Activated CD8-positive, alpha-beta T cell treated with anti-CD3 and anti-CD28 coated beads for 36 hours (primary cell): ENCODE data around the gene CDK5RAP1. TPM values are rescaled to one million over a fixed set of nuclear protein-coding genes. Genes with fewer than 3 reads are reported as not detected.

ENCODE experiments used
- ATAC-seq: fragments of 200-7000 bp; cut with Tn5 transposase; one replicate; pipeline ENCODE4 v1.10.0; 2021; ENCODE audit warnings: mild to moderate bottlenecking, moderate library complexity
- CTCF ChIA-PET: fragments of 350-600 bp; sonication (Branson Sonifier 250); formaldehyde crosslinking; loops from one replicate; lab custom pipeline; 2021; ENCODE audit warnings: antibody characterized with exemption; lab: Charles Lee
- POLR2A ChIA-PET: fragments of 350-600 bp; sonication (Branson Sonifier 250); formaldehyde crosslinking; loops from one replicate; lab custom pipeline; 2021; ENCODE audit warnings: antibody characterized with exemption; lab: Charles Lee
- DNase-seq: peaks from one replicate; pipeline ENCODE4 v3.0.0-alpha.2; 2020
- H3K27ac Mint-ChIP-seq: one replicate; pipeline ENCODE4 v1.8.0; 2021; ENCODE audit warnings: mild to moderate bottlenecking, mixed read lengths
- H3K27me3 Mint-ChIP-seq: one replicate; pipeline ENCODE4 v1.8.0; 2021; ENCODE audit warnings: mixed read lengths
- H3K36me3 Mint-ChIP-seq: one replicate; pipeline ENCODE4 v1.8.0; 2021; ENCODE audit warnings: low read depth, mixed read lengths
- H3K4me1 Mint-ChIP-seq: one replicate; pipeline ENCODE4 v1.8.0; 2021; ENCODE audit warnings: low read depth, mixed read lengths
- H3K4me3 Mint-ChIP-seq: one replicate; pipeline ENCODE4 v1.8.0; 2021; ENCODE audit warnings: mild to moderate bottlenecking, moderate library complexity, mixed read lengths
- H3K9me3 Mint-ChIP-seq: one replicate; pipeline ENCODE4 v1.8.0; 2021; ENCODE audit warnings: mixed read lengths
- CTCF ChIP-seq: fragments of 200-600 bp; IDR thresholded peaks from one replicate; pipeline ENCODE4 v1.8.0; 2022; ENCODE audit warnings: antibody characterized with exemption, mild to moderate bottlenecking
- intact Hi-C: fragments of 100-400 bp; cut with micrococcal nuclease; formaldehyde crosslinking; loops from one replicate; pipeline ENCODE4 v1.10.0; 2022
- total RNA-seq, 2 experiments: library from RNA; stranded (reverse); gene quantifications; one replicate each; pipeline ENCODE4 v1.2.3, GENCODE V29; 2021

CDK5RAP1 gene
- total RNA-seq, 2 experiments from 2014 or later = 35.4 to 38.2 TPM

DNA sequence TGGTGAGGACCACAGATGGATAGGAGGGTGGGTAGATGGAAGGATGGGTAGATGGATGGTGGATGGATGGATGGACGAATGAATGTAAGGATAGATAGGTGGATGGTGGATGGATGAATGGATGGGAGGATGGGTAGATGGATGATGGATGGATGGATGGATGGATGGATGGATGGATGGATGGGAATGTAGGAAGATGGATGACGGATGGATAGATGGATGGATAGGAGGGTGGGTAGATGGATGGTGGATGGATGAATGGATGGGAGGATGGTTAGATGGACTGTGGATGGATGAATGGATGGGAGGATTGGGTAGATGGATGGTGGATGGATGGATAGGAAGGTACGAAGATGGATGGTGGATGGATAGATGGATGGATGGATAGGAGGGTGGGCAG, 67.2 kb downstream of the CDK5RAP1 start:
- TF ChIP-seq CTCF = no peak
- Mint-ChIP-seq H3K27me3 (peaks cover 2% of the 10 kb centered on the region), H3K4me3 (no peak overlapping the region), H3K4me1 (no peaks in the 10 kb centered on the region), H3K36me3 (no peaks in the 10 kb centered on the region), H3K9me3 (no peaks in the 10 kb centered on the region), H3K27ac (no peak overlapping the region)
- DNase-seq (no peak), ATAC-seq (no peak)
- intact Hi-C loops = no loop called here
- ChIA-PET POLR2A (no interaction called here), CTCF (no interaction called here)

DNA sequence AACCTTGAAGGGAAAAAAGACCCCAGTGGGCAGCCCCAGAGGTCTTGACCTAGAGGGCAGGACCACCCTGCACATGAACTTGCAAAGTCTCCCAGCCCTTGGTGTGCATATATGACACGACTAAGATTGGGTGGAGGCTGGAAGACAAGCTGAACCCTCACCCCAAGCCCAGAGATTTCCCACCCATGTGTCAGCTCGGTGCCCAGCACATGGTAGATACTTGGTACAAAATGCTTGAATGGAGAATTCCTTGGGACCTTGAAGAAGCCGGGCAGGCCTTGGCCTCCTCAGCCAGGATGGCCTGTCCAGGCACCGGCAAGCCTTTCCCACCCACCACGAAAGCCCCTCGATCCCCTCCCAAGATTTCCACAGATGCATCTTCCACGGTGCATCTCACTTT, 67.7 kb downstream of the CDK5RAP1 start:
- intact Hi-C loops = no loop called here
- no peak for ATAC-seq
- Mint-ChIP-seq H3K27me3 (peaks cover 3% of the 10 kb centered on the region), H3K9me3 (no peaks in the 10 kb centered on the region), H3K27ac (no peak overlapping the region), H3K36me3 (no peaks in the 10 kb centered on the region), H3K4me3 (no peak overlapping the region), H3K4me1 (no peaks in the 10 kb centered on the region)
- ChIA-PET POLR2A (no interaction called here), CTCF (no interaction called here)
- TF ChIP-seq CTCF = no peak
- DNase-seq = no peak

GRCh38 chr20:33332905-33333456, 68.3 kb downstream of the CDK5RAP1 start:
- Mint-ChIP-seq H3K27me3 (peaks cover 4% of the 10 kb centered on the region), H3K36me3 (no peaks in the 10 kb centered on the region), H3K27ac (no peak overlapping the region), H3K9me3 (no peaks in the 10 kb centered on the region), H3K4me3 (no peak overlapping the region), H3K4me1 (no peaks in the 10 kb centered on the region)
- DNase-seq = no peak
- ATAC-seq = no peak
- intact Hi-C loops = no loop called here
- ChIA-PET CTCF (no interaction called here), POLR2A (no interaction called here)
- no peak for TF ChIP-seq CTCF

DNA sequence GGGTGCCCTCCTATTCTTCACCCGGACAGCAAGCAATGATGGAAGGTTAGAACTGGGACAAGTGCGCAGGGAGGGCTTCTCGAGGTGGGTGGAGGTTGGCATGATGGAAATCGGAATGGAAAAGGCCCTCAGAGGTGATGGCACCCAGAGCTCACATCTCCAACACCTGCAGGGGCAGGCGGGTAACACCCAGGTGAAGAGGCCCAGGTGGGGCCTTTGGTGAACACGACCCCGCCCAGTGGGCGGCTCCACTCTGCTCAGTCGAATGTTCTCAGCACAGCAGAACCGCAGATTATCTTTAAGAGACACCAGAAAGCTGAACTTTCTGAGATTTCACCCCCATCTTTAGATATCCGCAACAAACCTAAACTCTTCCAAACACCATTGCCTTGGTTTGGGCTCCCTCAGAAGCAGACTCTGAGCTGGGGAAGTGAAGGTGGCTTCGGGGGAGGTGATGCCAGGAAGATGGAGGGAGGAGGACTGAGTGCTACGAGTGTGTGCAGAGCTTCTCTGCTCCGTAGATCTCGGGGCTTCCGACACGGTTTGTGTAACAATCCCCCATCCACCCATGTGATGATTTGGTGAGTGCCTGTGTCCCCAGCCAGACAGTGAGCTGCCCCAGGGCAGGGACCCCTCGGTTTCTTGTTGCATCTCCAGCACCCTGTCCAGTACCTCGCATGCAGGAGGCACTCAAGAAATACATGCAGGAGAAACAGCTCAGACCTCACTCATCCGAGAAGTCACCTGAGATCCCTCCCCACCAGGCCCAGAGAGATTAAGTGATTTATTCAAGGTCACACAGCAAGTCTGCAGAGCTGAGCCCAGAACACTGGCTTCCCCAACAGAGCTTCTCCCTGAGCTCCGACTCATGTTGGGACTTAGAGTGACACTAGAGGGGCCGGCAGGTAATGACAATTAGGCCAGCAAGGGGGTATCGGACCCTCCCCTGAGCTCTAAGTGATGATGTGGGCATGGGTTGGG, 72.9 kb downstream of the CDK5RAP1 start:
- peaks cover 3% of the 10 kb centered on the region for H3K27me3 Mint-ChIP-seq
- H3K4me3 Mint-ChIP-seq = no peak overlapping the region
- ATAC-seq (no peak), DNase-seq (no peak)
- no peaks in the 10 kb centered on the region for H3K9me3 Mint-ChIP-seq
- intact Hi-C loops = no loop called here
- H3K36me3 Mint-ChIP-seq = no peaks in the 10 kb centered on the region
- TF ChIP-seq CTCF = no peak
- CTCF ChIA-PET = interaction anchor here (0.6 to 1.4 kb wide), 3 partner anchors 17 to 29 kb away, joined by 3 to 4 read pairs (median 3); no protein-coding TSS in a partner anchor
- POLR2A ChIA-PET = no interaction called here
- no peaks in the 10 kb centered on the region for H3K4me1 Mint-ChIP-seq
- no peak overlapping the region for H3K27ac Mint-ChIP-seq

GRCh38 chr20:33325350-33325749, 76.0 kb downstream of the CDK5RAP1 start:
- TF ChIP-seq CTCF = no peak
- Mint-ChIP-seq H3K4me1 (no peaks in the 10 kb centered on the region), H3K4me3 (no peak overlapping the region), H3K9me3 (no peaks in the 10 kb centered on the region), H3K36me3 (no peaks in the 10 kb centered on the region), H3K27ac (no peak overlapping the region), H3K27me3 (peaks cover 3% of the 10 kb centered on the region)
- ChIA-PET POLR2A (no interaction called here), CTCF (interaction anchor here (1.2 kb wide), 1 partner anchor 33 kb away, joined by 4 read pairs; no protein-coding TSS in a partner anchor)
- DNase-seq (no peak), ATAC-seq (no peak)
- intact Hi-C loops = no loop called here
